WTC11 (cell line): ENCODE measurements around the gene SLC16A10. TPM values are rescaled to one million over a fixed set of nuclear protein-coding genes. Genes with fewer than 3 reads are reported as not detected.

Experiments used
- ATAC-seq: fragments of 200-7000 bp; cut with Tn5 transposase; 2 replicates; pipeline ENCODE4 v1.10.0; 2021; ENCODE audit warnings: mild to moderate bottlenecking, moderate library complexity
- CTCF ChIA-PET: fragments of 300-600 bp; sonication (Branson Sonifier 250); formaldehyde crosslinking; loops from one replicate; lab custom pipeline; 2021; ENCODE audit warnings: antibody characterized with exemption; lab: Charles Lee
- POLR2A ChIA-PET: fragments of 350-600 bp; sonication (Branson Sonifier 250); formaldehyde crosslinking; loops from one replicate; lab custom pipeline; 2021; ENCODE audit warnings: antibody characterized with exemption; lab: Charles Lee
- DNase-seq: peaks from one replicate; pipeline ENCODE4 v3.0.0; 2021; ENCODE audit warnings: low spot score
- H3K27ac Mint-ChIP-seq: 2 replicates; pipeline ENCODE4 v1.8.0; 2021; ENCODE audit warnings: mixed read lengths
- H3K27me3 Mint-ChIP-seq: 2 replicates; pipeline ENCODE4 v1.8.0; 2021; ENCODE audit warnings: low read depth, mild to moderate bottlenecking, moderate library complexity, mixed read lengths
- H3K36me3 Mint-ChIP-seq: 2 replicates; pipeline ENCODE4 v1.8.0; 2021; ENCODE audit warnings: mixed read lengths
- H3K4me1 Mint-ChIP-seq: 2 replicates; pipeline ENCODE4 v1.8.0; 2022; ENCODE audit warnings: mixed read lengths
- H3K4me3 Mint-ChIP-seq: 2 replicates; pipeline ENCODE4 v1.8.0; 2021; ENCODE audit warnings: mild to moderate bottlenecking, moderate library complexity, mixed read lengths
- H3K9me3 Mint-ChIP-seq: 2 replicates; pipeline ENCODE4 v1.8.0; 2021; ENCODE audit warnings: mixed read lengths
- ATF1 ChIP-seq: sonication (generic); formaldehyde crosslinking; IDR thresholded peaks from 2 replicates; pipeline ENCODE4 v1.8.1; 2023; ENCODE audit warnings: mild to moderate bottlenecking, moderate library complexity, missing genetic modification reagents
- CREM ChIP-seq: sonication (generic); formaldehyde crosslinking; IDR thresholded peaks from 2 replicates; pipeline ENCODE4 v1.8.1; 2022; ENCODE audit warnings: mild to moderate bottlenecking, missing genetic modification reagents, moderate library complexity
- CTCF ChIP-seq: fragments of 200-600 bp; IDR thresholded peaks from 2 replicates; pipeline ENCODE4 v1.8.0; 2022; ENCODE audit warnings: antibody characterized with exemption
- ELF4 ChIP-seq: sonication (generic); formaldehyde crosslinking; IDR thresholded peaks from 2 replicates; pipeline ENCODE4 v1.8.1; 2022; ENCODE audit warnings: low read depth, mild to moderate bottlenecking, moderate library complexity, missing genetic modification reagents
- EMX1 ChIP-seq: fragments of 250-450 bp; sonication (Bioruptor Pico); IDR thresholded peaks from 2 replicates; pipeline ENCODE4 v1.8.0; 2021; ENCODE audit warnings: mild to moderate bottlenecking
- ESRRA ChIP-seq: sonication (generic); formaldehyde crosslinking; IDR thresholded peaks from 2 replicates; pipeline ENCODE4 v1.8.1; 2022; ENCODE audit warnings: mild to moderate bottlenecking, missing genetic modification reagents, borderline replicate concordance
- FOXJ3 ChIP-seq: sonication (generic); formaldehyde crosslinking; IDR thresholded peaks from 2 replicates; pipeline ENCODE4 v1.9.0; 2021; ENCODE audit warnings: missing genetic modification reagents, mild to moderate bottlenecking, borderline replicate concordance
- KAT7 ChIP-seq: sonication (generic); formaldehyde crosslinking; IDR thresholded peaks from 2 replicates; pipeline ENCODE4 v1.8.1; 2023; ENCODE audit warnings: missing genetic modification reagents, mild to moderate bottlenecking, borderline replicate concordance
- NFE2L1 ChIP-seq: sonication (generic); formaldehyde crosslinking; IDR thresholded peaks from 2 replicates; pipeline ENCODE4 v1.8.1; 2023; ENCODE audit warnings: missing genetic modification reagents
- NR1H2 ChIP-seq: sonication (generic); formaldehyde crosslinking; IDR thresholded peaks from 2 replicates; pipeline ENCODE4 v1.9.0; 2021; ENCODE audit warnings: mild to moderate bottlenecking, moderate library complexity, missing genetic modification reagents
- NR2C2 ChIP-seq: sonication (generic); formaldehyde crosslinking; IDR thresholded peaks from 2 replicates; pipeline ENCODE4 v1.8.0; 2022; ENCODE audit warnings: mild to moderate bottlenecking, missing genetic modification reagents
- PRRX2 ChIP-seq: fragments of 250-450 bp; sonication (Bioruptor Pico); IDR thresholded peaks from 2 replicates; pipeline ENCODE4 v1.8.0; 2021; ENCODE audit warnings: mild to moderate bottlenecking
- ZBTB21 ChIP-seq: sonication (generic); formaldehyde crosslinking; IDR thresholded peaks from 2 replicates; pipeline ENCODE4 v1.8.1; 2023; ENCODE audit warnings: mild to moderate bottlenecking, missing genetic modification reagents, borderline replicate concordance
- total RNA-seq: library from RNA; stranded (reverse); gene quantifications from 3 replicates; pipeline ENCODE4 v1.2.3, GENCODE V29; 2021
- TF ChIP-seq, protein P1 (sequence below): sonication (generic); formaldehyde crosslinking; IDR thresholded peaks from 2 replicates; pipeline ENCODE4 v1.8.0; 2023; ENCODE audit warnings: mild to moderate bottlenecking, missing genetic modification reagents
- TF ChIP-seq, protein P2 (sequence below): sonication (generic); formaldehyde crosslinking; IDR thresholded peaks from 2 replicates; pipeline ENCODE4 v1.8.1; 2023; ENCODE audit warnings: mild to moderate bottlenecking, moderate library complexity, missing genetic modification reagents
- TF ChIP-seq, protein P3 (sequence below): sonication (generic); formaldehyde crosslinking; conservative IDR thresholded peaks from 2 replicates; pipeline ENCODE4 v1.8.1; 2023; ENCODE audit warnings: mild to moderate bottlenecking, low read depth, missing genetic modification reagents, moderate library complexity

Gene SLC16A10
- total RNA-seq, 1 experiment from 2014 or later, result 18.4 TPM

DNA sequence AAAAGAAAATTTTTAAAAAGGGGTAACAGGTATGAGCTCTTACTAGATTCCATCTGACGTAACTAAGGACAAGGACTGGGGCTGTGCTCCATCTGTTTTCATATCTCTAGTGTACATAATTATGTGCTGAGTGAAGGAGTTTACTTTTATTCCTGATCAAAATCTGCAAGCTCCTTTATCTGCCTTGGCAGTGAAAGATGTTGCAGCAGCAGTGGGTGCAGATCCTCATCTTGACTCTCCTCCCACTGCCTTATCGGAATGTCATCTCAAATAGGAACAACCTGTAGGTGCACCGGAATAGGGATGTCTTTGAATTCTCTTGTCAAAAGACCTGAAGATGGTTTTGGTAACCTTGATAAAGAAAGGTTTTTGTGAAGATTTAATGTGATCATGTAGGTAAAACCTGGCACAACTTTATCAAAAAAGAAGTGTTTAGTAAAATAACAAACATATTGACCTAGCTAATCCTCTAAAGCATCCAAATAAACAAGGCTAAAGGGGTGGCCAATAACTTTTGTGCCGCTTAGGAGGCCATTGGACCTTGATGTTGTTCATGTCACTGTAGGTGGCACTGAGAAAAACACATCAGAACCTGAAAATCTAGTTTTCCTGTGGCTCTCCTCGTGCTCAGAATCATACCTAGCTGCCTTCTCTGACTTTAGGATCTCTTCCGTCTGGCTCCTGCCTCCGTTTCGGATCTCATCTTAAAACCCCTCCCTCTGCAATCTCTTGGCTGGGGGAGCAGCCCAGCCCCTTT, 19.0 kb upstream of the SLC16A10 start (continued):
- TF ChIP-seq, protein P1, sequence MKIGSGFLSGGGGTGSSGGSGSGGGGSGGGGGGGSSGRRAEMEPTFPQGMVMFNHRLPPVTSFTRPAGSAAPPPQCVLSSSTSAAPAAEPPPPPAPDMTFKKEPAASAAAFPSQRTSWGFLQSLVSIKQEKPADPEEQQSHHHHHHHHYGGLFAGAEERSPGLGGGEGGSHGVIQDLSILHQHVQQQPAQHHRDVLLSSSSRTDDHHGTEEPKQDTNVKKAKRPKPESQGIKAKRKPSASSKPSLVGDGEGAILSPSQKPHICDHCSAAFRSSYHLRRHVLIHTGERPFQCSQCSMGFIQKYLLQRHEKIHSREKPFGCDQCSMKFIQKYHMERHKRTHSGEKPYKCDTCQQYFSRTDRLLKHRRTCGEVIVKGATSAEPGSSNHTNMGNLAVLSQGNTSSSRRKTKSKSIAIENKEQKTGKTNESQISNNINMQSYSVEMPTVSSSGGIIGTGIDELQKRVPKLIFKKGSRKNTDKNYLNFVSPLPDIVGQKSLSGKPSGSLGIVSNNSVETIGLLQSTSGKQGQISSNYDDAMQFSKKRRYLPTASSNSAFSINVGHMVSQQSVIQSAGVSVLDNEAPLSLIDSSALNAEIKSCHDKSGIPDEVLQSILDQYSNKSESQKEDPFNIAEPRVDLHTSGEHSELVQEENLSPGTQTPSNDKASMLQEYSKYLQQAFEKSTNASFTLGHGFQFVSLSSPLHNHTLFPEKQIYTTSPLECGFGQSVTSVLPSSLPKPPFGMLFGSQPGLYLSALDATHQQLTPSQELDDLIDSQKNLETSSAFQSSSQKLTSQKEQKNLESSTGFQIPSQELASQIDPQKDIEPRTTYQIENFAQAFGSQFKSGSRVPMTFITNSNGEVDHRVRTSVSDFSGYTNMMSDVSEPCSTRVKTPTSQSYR (CRISPR knock-in tag), result no peak
- TF ChIP-seq NFE2L1 (no peak), ESRRA (no peak)

DNA sequence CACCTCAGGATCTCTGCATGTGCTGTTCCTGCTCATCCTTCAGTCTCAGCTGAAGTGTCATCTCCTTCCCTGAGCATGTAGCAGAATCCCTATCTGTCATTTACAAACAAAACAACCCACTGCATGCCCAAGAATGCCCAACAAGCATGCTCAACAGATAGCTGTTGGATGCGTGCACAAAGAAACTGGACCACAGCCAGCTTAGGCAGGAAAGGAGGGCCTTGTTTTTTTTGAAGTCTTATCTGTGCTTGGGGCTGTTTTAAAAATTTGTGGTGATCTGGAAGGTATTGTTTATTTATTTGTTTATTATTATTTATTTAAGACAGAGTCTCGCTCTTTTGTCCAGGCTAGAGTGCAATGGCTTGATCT, 18.5 kb upstream of the SLC16A10 start:
- TF ChIP-seq NR1H2 (CRISPR knock-in tag) (no peak), EMX1 (no peak), NR2C2 (CRISPR knock-in tag) (no peak), CREM (CRISPR knock-in tag) (no peak), PRRX2 (CRISPR knock-in tag) (no peak), FOXJ3 (CRISPR knock-in tag) (no peak), KAT7 (CRISPR knock-in tag) (no peak), ATF1 (CRISPR knock-in tag) (no peak), ZBTB21 (no peak), ESRRA (no peak)
- TF ChIP-seq, protein P2, sequence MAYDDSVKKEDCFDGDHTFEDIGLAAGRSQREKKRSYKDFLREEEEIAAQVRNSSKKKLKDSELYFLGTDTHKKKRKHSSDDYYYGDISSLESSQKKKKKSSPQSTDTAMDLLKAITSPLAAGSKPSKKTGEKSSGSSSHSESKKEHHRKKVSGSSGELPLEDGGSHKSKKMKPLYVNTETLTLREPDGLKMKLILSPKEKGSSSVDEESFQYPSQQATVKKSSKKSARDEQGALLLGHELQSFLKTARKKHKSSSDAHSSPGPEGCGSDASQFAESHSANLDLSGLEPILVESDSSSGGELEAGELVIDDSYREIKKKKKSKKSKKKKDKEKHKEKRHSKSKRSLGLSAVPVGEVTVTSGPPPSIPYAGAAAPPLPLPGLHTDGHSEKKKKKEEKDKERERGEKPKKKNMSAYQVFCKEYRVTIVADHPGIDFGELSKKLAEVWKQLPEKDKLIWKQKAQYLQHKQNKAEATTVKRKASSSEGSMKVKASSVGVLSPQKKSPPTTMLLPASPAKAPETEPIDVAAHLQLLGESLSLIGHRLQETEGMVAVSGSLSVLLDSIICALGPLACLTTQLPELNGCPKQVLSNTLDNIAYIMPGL (CRISPR knock-in tag), result no peak
- TF ChIP-seq, protein P1 (CRISPR knock-in tag), result no peak
- Mint-ChIP-seq H3K27me3 (no peaks in the 10 kb centered on the region), H3K36me3 (no peaks in the 10 kb centered on the region; the same call in 1 of the 2 replicates), H3K4me3 (no peak overlapping the region), H3K4me1 (peaks cover 8% of the 10 kb centered on the region), H3K27ac (no peak overlapping the region), H3K9me3 (peaks cover 7% of the 10 kb centered on the region)
- POLR2A ChIA-PET, result no interaction called here
- ATAC-seq, result no peak
- DNase-seq, result no peak
- CTCF ChIA-PET, result interaction anchor here (2.3 kb wide), 1 partner anchor 142 kb away, joined by 6 read pairs; no protein-coding TSS in a partner anchor

DNA sequence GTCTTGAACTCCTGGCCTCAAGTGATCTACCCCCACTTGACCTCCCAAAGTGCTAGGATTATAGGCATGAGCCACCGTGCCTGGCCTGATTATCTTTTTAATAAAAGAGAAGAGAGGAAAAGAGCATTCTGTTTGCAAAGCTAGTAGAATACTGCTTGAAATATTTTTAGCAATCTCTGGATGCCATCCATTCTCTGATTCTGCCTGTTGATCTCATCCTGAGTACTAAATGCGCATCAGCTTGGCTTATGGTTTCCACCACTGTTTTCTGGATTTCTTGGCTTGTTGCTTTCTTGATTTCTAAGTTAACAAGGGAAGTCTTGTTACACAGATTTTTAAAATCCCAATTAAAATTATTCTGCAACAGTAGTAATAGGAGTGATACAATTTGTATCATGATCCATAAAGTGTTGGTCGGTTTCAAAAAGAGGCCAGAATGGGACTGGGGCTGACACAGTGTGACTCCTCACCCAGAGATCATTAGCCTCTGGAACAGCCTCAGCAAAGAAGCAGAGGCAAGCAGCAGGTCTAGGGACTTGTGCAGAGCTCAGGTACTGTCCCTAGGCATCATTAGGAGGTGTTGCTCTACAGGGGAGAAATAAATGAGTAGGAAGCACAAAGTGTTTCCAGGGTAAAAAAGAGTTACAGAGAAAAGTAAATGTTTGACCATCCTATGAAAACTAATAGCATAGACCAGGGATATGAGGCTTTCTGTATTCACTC, 17.8 kb upstream of the SLC16A10 start:
- POLR2A ChIA-PET, result interaction anchor here (0.6 kb wide), 1 partner anchor 10 kb away, joined by 3 read pairs; no protein-coding TSS in a partner anchor
- DNase-seq (no peak), ATAC-seq (no peak)
- Mint-ChIP-seq H3K27me3 (no peaks in the 10 kb centered on the region), H3K9me3 (peaks cover under 1% of the 10 kb centered on the region), H3K27ac (no peak overlapping the region), H3K36me3 (no peaks in the 10 kb centered on the region; the same call in 1 of the 2 replicates), H3K4me1 (peaks cover 8% of the 10 kb centered on the region), H3K4me3 (no peak overlapping the region)
- CTCF ChIA-PET, result interaction anchor here (1.9 to 2.3 kb wide), 2 partner anchors 12 to 141 kb away, joined by 6 to 7 read pairs; no protein-coding TSS in a partner anchor
- TF ChIP-seq, protein P3, sequence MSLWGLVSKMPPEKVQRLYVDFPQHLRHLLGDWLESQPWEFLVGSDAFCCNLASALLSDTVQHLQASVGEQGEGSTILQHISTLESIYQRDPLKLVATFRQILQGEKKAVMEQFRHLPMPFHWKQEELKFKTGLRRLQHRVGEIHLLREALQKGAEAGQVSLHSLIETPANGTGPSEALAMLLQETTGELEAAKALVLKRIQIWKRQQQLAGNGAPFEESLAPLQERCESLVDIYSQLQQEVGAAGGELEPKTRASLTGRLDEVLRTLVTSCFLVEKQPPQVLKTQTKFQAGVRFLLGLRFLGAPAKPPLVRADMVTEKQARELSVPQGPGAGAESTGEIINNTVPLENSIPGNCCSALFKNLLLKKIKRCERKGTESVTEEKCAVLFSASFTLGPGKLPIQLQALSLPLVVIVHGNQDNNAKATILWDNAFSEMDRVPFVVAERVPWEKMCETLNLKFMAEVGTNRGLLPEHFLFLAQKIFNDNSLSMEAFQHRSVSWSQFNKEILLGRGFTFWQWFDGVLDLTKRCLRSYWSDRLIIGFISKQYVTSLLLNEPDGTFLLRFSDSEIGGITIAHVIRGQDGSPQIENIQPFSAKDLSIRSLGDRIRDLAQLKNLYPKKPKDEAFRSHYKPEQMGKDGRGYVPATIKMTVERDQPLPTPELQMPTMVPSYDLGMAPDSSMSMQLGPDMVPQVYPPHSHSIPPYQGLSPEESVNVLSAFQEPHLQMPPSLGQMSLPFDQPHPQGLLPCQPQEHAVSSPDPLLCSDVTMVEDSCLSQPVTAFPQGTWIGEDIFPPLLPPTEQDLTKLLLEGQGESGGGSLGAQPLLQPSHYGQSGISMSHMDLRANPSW (CRISPR knock-in tag), result no peak
- TF ChIP-seq NR2C2 (CRISPR knock-in tag), result no peak
- no peak for TF ChIP-seq ELF4 (CRISPR knock-in tag)
- TF ChIP-seq, protein P1 (CRISPR knock-in tag), result no peak
- TF ChIP-seq CTCF, result no peak
